HG02840 (cell line): ENCODE data around the gene AFF3.
"Not testable (repeated sequence)": the region's sequence is repeated elsewhere in the genome, so short reads cannot be mapped to it uniquely, and the experiment has no call there.

Experiments used
- ATAC-seq: cut with Tn5 transposase; IDR thresholded peaks from one replicate; pipeline ENCODE4 v1.9.1; 2021; ENCODE audit warnings: mild to moderate bottlenecking, moderate library complexity, moderate number of reproducible peaks; ENCODE audit not compliant: unreplicated experiment, low FRiP score

Gene AFF3

DNA sequence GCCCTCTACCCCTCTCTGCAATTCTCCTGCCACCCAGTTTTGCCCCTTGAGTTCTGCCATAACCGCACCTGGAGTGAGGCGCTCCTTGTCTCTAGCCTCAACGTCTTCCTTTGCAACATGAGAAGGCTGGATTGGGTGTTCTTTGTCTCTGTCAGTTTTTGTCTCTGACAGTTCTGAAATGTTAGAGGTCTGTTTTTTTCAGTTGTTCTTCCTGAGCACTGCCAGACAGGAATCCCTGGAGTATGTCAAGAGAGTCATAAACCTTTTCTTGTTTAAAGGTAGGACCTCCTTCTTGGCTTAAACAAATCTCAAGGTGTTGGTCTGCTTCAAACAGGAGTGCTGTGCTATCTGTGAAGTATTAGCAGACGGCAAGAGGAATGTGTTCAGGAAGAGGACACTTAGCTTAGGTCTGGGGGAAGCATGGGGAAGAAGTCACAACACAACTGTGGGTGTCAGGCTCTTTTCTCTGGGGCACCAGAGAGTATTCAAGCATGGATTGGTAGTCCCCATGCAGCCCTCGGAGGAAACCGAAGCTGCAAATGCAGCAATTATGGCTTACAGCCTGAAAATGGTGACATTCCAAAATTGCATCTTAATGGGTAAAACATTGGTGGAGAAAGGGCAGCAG, 32.3 kb downstream of the AFF3 start:
- no peak for ATAC-seq

DNA sequence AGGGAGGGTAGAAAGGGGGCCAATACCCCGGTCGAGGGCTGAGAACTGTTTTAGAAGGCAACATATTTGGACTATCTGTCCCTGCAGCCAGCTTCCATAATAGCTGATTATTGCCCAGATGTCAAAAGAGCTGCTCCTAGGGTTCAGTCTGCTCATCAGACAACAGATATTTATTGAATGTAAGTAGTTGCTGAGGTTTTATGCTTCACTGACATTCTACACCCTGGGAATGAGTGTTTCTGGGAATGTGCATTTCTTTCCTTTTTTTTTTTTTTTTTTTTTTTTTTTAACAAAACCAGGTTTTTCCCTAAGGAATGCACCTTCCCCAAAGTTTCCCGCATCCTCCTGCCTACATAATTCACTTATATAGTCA, 33.8 kb downstream of the AFF3 start:
- not testable (repeated sequence) for ATAC-seq

DNA sequence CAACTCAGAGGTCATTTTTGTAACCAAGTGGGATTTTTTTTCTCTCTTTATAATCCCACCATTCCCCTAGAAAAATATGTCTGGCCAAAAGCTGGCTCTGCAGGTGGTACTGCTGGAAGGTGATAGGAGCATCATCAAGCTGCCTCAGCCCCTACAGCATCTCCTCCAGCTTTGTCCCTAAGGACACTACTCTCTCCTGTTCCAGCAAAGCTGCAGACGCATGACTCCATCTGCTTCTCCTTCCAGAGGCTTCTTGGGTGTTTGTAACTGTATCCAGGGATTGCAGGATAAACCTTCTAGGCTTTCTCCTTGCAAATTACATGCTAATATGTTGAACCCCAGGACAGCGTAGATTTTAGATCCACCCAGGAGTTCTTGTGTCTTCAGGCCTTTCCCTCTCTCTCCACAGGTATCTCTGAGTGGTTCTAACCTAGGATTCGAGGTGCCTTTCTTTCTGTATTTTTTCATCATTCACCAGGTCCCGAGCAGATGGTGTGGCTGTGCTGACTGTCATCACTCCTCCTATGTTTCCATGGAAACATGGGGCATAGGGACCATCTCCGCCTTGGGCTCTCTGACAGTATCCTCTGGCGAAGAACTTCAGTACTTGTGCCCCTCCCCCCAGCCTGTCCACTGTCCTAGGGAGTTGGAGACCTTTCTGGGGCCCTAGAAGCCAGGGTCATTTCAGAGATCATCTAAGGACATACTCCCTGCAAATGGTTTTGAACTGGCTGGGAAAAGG, 34.3 kb downstream of the AFF3 start:
- ATAC-seq = no peak

DNA sequence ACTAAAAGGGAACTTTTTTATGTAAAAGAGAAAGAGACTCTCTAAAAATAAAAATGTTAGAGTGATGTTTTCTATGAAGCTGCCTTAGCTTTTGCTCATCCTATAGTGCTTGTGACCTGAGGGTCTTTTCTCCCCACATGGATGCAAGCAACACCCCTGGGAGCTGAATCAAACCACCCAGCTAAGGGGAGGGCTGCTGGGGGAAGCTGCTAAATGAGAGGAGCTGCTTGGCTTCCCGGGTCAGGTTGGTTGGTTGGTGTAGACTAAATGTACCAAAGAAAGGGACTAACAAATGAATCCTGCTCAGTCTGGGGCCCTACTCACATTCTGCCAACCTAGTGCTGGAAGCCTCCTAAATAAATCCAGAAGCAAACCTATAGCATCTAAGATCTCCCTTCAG, 35.0 kb downstream of the AFF3 start:
- ATAC-seq = no peak

DNA sequence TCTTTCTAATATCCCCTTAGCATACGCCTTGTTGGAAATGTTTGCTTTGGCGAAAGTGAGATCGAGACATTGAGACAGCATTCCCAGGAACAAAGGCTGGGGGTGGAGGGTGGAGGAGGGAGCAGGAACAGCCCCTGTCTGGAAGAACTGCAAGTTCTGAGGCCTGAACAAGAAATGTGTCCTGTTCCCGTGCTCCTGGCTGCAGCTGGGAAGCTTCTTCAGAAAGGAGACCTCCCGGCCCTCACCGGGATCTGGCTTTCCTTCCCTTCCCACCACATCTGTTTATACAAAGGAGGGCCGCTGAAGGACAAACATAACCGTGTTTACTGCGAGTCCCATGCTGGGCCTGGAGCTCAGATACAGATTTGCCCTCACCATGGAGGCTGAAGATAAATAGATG, 35.9 kb downstream of the AFF3 start:
- ATAC-seq = no peak

DNA sequence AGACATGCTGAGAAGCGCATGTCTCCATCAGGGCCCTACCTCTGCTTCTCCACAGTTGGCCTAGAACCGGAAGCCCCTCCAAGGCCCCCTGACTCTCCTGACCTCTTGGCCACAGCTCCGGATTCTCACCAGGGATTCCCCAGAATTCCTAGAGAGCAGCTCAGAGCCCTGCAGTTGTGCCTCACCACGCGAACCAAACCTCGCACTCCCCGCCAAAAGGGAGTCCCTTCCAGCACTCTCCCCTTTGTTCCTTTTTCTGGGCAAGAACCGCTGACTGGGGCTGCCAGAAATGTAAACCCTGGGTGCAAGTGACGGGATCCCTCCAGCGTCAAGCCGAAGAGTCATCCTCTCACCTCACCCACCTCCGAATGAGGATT, 36.7 kb downstream of the AFF3 start:
- ATAC-seq = no peak

DNA sequence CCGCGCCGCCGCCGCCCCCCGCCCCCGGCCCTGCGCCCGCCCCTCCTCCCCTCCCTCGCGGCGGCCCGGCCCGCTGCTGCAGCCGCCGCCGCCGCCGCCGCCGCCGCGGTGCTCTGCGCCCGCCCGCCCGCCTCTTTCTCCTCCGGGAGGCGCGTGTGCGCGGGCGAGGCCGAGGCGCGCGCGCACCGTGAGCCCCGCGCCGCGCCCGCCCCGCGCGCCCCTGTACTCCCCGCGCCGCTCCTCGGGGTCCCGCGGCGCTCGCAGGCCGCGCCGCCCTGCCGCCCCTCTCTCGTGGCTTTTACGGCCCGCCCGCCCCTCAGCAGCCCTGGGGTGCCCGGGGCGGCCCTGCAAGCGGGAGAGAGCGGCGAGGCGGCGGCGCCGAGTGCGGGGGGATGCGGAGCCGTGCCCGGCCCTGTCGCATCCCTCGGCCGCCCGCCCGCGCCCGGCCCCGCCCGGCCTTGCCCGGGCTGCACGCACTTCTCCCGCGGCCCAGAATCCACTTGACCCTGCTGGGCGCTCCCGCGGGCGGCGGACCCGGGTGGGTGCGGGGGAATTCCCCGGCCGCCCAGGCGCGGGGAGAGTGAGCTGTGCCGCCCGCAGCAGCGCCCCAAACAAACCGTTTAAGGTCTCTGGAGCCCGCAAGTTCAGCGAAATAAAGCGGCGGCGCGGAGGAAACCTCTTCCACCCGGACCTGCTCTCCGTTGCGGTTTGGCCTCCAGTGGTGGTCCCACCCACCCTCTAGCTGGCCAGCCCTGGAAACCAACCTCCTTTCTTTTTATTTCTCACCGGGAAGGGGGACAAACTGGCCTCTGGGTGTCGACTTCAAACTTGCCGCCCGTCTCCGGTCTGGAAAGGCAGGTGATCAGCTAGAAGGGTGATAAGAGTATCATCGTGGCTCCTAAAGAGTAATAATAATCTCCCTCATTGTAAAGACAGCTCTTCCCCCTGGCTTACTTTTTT, 37.4 kb downstream of the AFF3 start:
- no peak for ATAC-seq

DNA sequence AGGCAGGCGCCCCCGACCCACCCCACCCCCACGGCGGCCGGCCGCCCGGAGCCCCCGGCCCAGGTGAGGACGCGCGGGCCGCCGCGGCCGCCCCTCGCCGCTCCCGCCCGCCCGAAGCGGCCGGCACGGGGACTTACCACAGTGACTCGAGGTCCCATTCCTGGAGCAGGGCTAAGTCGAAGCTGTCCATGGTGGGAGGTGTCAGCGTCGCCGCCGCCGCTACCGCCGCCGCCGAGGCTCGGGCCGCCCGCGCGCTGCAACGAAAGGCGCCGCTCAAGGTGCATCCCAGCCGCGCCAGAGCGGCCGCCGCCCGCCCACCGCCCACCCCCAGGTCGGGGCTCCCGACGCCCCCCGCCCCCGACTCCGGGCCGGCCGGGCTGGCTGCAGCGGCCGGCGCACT, 38.1 kb downstream of the AFF3 start:
- ATAC-seq = not testable (repeated sequence)

DNA sequence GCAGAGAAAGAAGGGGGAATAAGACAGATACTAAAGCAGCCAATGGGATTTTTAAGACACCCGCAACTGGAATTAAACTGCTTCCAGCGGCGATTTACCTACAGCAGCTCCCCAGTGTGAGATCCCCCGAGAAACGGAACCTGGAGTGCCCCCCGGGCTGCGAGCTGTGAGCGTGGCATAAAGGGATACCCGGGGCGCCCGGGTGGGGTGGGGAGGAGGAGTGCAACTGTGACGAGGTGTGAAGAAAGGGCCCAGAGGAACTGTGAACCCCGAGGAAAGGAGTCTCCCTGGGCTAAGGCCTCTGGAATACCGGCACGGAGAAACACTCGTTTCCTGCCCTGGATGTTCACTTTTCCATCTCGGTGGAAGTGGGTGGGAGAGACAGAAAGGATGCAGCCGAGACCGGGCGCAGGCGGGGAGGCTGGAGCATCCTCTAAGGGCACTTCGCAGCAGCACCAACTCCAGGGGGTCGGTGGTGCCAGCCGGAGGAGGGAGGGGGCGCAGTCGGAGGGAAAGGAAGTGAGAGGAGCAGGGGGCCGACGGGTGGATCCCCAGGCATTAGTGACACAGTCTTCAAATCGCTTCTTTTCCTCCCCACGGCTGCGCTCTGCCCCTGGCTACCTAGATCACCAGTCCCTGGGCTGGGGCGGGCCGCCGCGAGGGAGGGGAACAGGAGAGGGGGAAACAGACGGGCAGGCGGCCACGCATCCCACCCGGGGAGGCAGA, 38.7 kb downstream of the AFF3 start:
- not testable (repeated sequence) for ATAC-seq

DNA sequence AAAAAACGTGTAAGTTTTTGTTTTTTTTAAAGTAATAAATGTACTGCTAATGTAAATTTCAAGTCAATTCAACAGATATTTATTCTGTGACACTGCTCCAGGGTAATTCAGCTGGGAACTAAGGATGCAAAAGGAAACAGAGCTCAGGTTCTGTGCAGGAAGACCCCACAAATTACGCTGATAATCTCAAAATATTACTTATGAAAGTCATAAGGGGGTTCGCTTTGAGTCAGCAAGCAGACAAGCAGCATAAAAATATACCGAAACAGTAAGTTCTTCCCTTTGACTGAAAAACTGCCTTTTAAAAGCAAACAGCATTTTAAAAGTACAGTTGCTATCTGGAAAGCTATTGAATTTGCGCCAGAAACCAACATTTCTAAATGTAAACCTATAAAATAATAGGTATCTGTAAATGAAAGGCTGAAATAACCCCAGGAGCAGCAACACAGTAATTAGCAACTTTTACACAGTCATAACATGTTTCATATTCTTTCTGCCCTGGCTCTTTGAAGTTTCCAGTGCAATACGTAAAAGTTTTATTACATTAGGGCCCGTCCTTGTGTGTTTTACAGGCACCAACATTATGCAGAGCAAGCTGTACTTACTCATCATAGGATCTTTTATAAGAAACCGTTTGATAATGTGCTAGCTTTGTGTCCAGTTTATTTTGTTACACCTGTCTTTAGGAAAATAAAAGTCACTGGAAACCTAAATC, 39.8 kb downstream of the AFF3 start:
- not testable (repeated sequence) for ATAC-seq

DNA sequence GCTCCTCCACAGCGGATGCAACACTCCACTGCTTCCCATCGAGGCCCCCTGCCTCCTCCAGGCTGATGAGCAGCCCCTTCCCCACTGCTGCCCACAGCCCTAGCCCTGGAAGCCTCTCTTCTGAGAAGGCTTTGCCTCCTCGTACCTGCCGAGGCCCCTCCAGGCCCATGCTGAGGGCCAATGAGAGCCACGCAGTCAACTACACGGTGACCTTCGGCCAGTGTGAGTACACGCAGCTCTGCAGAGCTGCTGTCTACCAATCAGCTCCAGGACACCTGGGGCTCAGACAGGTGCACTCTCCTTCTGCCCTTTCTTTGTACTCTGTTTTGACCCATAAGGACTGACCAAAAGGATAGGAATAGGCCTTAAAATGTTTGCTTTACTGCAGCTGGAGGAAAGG, 43.5 kb downstream of the AFF3 start:
- not testable (repeated sequence) for ATAC-seq

DNA sequence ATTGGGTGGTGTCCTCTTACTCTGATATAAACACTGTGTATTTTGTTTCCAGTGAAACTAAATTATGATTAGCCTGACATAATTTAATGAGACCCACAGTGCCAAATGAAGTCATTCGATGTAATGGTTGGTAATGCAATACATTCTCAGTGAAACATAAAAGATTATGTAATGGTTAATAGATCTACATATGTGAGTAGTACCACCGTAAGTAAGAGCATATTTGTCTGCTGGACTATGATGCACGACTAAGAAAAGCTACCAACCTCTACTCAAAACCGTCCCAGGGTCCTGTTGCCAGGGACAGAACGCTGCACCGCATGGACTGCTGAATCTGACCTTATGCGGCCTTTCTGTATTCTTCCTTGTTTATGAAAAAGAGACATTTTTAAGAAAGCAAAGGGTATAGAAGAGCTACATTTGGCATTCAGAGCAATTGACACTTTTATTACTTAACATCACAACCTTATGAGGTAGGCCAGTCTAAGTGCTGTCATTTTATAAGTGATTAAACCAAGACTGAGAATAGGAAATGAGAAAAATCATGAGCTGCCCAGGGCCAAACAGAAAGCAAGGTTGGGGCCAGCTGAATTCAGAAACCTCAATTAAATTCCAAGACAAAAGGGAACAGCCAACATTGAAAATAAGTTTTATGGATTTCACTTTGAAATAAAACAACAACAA, 44.6 kb downstream of the AFF3 start:
- not testable (repeated sequence) for ATAC-seq

DNA sequence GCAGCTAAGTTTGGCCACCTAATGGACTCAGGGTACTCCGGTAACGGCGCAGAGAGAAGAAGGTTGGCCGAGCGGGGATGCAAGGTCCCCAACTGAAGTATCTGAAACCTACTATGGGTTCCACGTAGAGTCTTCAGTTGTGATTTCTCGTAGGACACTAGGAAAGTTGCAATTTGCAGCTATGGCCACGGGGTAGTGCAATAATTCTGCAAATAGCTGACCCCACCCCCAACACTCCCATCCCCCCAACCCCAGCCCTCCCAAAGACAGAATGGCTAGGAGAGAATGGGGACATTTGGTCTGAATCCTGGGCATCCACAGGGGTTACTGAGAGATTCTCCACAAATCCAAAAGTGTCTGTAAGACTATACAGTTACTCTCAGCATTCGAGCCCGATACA, 46.5 kb downstream of the AFF3 start:
- ATAC-seq = not testable (repeated sequence)

DNA sequence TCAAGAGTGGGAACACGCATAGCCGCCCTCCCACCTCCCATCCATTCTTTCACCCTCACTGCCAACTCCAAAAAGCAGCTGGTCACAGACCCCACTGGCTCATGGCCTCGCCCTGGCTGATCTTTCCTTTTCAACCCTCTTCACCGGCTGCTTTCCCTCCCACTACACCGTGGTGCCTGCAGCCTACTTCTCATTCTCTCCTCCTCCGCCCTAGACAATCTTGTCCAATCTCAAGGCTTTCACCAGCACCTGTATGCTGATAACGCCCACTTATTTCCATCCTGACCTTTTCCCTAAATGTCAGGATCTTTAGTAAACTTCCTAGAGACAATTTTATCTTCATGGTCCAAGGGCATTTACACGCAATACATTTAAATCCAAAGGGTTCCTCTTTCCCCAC, 50.6 kb downstream of the AFF3 start:
- not testable (repeated sequence) for ATAC-seq

DNA sequence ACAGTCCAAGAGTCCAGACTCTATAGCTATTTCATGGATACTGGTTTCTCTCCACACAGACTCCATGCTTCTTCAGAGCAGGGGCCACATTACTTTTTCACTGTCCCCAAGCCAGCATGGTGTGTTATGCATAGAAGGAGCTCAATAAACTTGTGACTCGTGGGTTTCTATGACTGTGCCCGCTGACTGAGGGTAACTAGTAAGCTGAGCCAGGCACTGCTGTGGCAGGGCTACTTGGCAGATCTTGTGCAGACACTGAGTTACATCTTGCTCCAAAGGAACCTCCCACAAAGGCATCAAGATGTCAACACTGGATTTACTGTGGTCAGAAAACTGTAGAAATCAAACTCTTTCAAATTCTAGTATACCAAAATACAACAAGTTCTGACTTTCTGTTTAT, 56.6 kb downstream of the AFF3 start:
- not testable (repeated sequence) for ATAC-seq

DNA sequence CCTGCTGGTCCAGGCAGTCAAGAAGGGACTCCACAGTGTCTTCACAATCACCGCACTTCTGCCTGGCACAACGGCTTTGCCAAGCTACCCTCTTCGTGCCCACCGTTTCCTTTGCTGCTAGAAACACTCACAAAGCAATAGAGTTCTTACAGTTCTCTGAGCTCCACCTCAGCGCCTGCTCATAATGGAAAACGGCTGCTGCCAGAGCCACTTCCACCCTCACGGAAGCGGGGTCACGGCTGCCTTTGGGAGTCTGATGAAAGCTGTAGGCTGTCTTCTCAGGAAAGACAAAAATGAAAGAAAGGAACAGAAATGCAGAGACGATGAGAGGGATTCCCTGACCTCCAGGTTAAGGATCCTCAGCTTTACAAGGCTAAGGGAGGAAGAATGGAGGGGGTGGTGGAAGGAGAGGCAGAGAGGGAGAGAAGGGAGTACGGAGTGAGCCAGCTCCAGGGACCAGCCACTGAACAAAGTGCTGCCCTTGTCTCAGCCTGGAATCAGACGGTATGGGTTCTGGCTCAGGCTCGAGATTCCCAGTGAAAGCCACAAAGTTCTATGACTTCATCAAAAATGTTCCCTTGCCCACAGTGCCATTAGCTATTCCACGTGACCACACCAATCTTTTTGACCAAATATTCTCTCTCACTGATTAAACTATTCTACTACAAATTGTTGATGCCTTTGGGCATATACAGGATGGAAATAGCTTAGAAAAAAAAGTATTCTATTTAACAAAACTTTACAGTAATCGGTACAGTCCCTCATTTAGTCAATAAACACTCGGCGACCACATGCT, 58.8 kb downstream of the AFF3 start:
- not testable (repeated sequence) for ATAC-seq

DNA sequence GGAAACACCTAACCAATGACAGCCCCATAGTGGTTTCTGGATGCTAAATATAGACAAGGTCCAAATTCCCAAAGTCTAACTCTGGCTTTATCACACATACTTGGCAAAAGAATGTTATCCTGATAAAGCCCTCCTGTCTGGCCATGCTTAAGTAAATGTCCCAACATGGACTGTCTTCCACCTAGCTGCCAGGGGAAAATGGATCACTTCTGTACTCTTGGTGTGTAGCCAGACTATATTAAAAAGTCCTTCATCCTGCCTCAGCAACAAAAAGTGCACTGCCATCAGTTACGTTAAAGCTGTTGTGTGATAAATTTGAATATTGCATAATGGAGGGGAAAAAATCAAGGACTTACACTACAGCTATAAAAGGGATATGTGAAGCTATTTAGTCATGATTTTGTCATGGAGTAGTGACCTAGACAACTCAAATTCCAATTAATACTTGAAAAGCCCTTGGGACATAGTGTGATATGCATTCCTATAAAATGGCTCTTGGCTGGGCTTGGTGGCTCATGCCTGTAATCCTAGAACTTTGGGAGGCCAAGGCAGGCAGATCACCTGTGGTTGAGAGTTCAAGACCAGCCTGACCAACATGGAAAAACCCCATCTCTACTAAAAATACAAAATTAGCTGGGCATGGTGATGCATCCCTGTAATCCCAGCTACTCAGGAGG, 60.0 kb downstream of the AFF3 start:
- ATAC-seq = not testable (repeated sequence)

DNA sequence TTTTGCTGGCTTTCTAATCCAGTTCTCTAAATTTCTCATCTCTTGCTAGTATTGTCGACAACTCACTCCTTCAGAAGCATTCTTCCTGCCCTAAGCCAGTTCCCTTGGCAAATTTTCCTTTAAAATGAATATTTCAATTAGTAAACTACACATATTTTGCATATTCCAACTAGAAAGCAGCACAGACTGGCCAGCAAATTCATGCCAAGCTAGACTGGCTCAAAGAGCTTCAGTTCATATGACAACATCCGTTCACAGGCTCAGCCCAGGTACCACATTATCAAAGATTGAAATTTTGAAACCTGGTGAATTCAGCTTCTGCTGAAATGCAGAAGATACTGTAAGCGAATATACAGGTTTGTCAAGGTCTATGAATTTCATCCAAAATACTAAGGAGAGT, 64.5 kb downstream of the AFF3 start:
- no peak for ATAC-seq
